Measurements from ENCODE around the gene SNX1. TPM values are rescaled to one million over a fixed set of nuclear protein-coding genes. Genes with fewer than 3 reads are reported as not detected.

SNX1 gene
- total and polyA plus RNA-seq, 2 of the 13 experiments (the other 11 are each of a cell fraction or from before 2014, with no cell fraction given), result 29.3 to 60.1 TPM

- TF ChIP-seq ZNF318 (CRISPR knock-in tag; IDR thresholded peaks at IDR 0.05) (no peak), CSRNP1 (CRISPR knock-in tag; IDR thresholded peaks at IDR 0.05) (0 out of 2 replicates have a peak, but pooled peaks have one; percentile 61), HHEX (CRISPR knock-in tag; IDR thresholded peaks at IDR 0.05) (0 out of 2 replicates have a peak, but pooled peaks have one; percentile 28), ZNF138 (CRISPR knock-in tag; IDR thresholded peaks at IDR 0.05; ENCODE audit: low read depth) (peak; percentile 52; the same call in 1 of the 2 replicates), SOX6 (IDR thresholded peaks at IDR 0.05) (no peak), SOX6 (CRISPR knock-in tag; IDR thresholded peaks at IDR 0.05) (peak; percentile 75), ZC3H13 (CRISPR knock-in tag; IDR thresholded peaks at IDR 0.05) (0 out of 2 replicates have a peak, but pooled peaks have one; percentile 41), ZNF660 (CRISPR knock-in tag; IDR thresholded peaks at IDR 0.05; ENCODE audit: borderline replicate concordance, low read depth) (no peak), ZNF564 (CRISPR knock-in tag; IDR thresholded peaks at IDR 0.05) (peak; percentile 82; the same call in 1 of the 2 replicates), ZSCAN20 (CRISPR knock-in tag; IDR thresholded peaks at IDR 0.05; ENCODE audit: borderline replicate concordance) (no peak), TERF1 (CRISPR knock-in tag; IDR thresholded peaks at IDR 0.05) (no peak), ZNF337 (CRISPR knock-in tag; IDR thresholded peaks at IDR 0.05; ENCODE audit: borderline replicate concordance, low read depth) (0 out of 2 replicates have a peak, but pooled peaks have one; percentile 30), ZFP82 (CRISPR knock-in tag; IDR thresholded peaks at IDR 0.05; ENCODE audit: borderline replicate concordance) (peak; percentile 65; the same call in 1 of the 2 replicates), ZNF232 (CRISPR knock-in tag; IDR thresholded peaks at IDR 0.05; ENCODE audit: borderline replicate concordance) (0 out of 2 replicates have a peak, but pooled peaks have one; percentile 4)
These were observed at the start of gene SNX1 (continued) for GRCh38 chr15:64095795-64096667.

Data from HepG2 (cell line).